NCI-H446 (cell line): ENCODE measurements around the gene NOSIP.

ENCODE experiments used
- DNase-seq, 2 experiments: peaks; one replicate each; lab custom pipeline; 2025; lab: John Stamatoyannopoulos, UW

NOSIP gene

DNA sequence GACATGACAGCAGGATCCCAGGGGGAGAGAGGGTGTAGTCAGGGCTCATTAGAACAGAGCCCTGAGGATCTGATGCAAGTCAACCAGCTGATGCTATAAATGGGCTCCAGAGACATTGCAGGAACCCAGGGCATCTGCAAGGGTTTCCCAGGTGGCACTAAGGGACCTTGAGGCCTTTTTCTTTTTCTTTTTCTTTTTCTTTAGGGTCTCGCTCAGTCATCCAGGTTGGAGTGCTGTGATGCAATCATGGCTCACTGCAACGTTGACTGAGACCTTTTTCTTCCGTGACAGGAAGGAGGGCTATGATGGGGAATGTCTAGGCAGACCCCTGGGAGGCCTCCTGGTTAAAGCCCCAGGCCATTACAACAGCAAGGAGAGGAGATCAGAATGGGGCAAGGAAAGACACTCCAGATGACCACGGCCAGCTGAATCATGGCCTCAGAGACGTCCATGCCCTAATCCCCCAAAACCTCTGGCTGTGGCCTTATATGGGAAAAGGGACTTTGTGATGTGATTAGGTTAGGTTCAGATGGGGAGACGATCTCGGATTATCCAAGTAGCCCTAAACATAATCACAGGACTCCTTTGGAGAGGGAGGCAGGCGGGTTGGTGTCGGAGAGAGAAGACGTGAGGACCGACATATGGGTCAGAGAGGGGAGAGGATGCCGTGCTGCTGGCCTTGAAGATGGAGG, 72.4 kb downstream of the NOSIP start:
- no peak for DNase-seq

DNA sequence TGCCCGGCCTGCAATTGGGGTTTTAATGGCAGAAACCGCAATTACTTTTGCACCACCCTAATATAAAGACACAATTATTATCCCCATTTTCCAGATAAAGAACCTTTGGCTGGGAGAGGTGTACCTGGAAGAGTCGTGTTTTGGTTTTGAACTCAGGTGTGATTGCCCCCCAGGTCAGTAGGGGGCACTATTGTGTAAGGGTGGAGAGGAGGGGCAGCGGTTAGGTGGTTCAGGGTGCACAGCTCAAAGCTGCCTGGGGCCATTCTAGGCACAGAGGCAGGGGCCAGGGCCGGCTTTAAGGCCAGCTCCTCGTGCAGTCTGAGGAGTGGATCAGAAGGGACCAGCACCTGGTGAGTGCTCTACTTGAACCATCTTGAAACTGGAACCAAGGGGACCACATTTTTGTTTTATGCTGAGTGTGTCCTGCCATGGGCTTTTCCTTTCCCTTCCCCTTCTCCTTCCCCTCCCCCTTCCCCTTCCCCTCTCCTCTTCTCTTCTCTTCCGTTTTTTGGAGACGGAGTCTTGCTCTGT, 73.7 kb downstream of the NOSIP start:
- DNase-seq = peak; percentile 55 to 63
